G401 (cell line): Measurements from ENCODE around the gene SMIM9. TPM values are rescaled to one million over a fixed set of nuclear protein-coding genes. Genes with fewer than 3 reads are reported as not detected.

Experiments used
- DNase-seq: peaks from one replicate; pipeline ENCODE4 v3.0.0-alpha.2; 2015; ENCODE audit warnings: low spot score
- in situ Hi-C: cut with HindIII; loops from 2 replicates; pipeline ENCODE4 v1.10.0; 2016; ENCODE audit warnings: low sequenced_read_pairs, mixed read lengths
- total RNA-seq: library from RNA; depleted of rRNA; stranded (reverse); fragments of >200 nt; shearing (Covaris generic); gene quantifications from 2 replicates; pipeline ENCODE4 v1.2.3, GENCODE V29; 2014; rRNA removed

SMIM9 gene
- total RNA-seq, 1 experiment from 2014 or later, result not detected

DNA sequence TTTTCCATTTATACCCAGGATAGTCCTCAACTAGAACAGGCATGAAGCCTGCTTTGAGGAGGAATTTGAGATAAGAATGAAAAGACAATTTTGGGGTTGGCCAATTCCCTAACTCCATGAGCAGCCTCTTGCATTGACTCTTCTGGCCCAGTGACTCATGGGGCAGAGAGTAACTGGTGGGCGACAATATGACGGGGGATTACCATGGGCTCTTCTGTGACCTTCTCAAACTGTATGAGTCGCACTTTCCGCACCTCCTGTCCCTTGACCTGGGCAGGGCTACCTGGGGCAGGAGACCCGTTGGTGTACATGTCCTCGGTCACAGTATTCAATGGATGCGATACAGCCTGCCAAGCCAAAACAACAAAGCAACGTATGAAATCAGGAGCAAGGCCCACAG is 42.5 kb downstream of the SMIM9 start:
- in situ Hi-C loops, result no loop called here
- DNase-seq, result no peak

DNA sequence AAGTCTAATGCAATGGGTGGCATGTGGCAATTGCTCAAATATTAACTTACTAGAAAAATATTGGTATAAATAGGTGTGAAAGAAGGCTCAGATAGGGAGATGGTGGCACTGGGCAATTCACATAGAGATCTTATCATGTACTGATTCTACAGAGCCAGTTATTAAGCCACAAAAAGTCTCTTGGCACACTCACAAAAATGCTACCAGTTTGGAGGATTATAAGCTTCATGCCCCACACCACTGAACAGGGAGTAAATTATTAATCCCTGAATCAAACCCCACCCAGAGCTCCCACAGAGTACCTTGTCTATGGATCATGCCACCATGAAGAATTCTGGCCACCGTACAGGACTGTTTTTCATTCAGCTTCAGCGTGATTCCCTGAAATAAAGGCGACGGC is 43.0 kb downstream of the SMIM9 start:
- in situ Hi-C loops, result no loop called here
- no peak for DNase-seq

DNA sequence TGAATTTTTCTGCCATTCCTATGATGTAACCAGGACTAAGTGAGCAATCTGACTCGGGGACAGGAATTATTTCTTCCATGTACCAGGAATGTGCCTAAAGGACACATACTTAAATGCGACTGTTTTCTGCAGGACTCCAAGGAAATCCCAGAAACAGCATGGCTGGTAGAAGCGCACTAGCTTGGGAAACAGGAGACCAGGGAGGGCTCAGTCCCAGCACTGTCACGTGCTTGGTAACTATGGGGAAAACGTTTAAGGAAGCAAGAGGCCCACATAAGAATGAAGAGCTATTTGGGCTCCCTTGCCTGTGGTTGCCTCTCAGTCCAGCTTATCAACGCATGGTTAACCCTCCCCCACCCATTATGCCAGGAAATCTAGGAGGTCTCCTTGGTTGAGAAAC is 48.7 kb downstream of the SMIM9 start:
- in situ Hi-C loops, result no loop called here
- DNase-seq, result no peak

DNA sequence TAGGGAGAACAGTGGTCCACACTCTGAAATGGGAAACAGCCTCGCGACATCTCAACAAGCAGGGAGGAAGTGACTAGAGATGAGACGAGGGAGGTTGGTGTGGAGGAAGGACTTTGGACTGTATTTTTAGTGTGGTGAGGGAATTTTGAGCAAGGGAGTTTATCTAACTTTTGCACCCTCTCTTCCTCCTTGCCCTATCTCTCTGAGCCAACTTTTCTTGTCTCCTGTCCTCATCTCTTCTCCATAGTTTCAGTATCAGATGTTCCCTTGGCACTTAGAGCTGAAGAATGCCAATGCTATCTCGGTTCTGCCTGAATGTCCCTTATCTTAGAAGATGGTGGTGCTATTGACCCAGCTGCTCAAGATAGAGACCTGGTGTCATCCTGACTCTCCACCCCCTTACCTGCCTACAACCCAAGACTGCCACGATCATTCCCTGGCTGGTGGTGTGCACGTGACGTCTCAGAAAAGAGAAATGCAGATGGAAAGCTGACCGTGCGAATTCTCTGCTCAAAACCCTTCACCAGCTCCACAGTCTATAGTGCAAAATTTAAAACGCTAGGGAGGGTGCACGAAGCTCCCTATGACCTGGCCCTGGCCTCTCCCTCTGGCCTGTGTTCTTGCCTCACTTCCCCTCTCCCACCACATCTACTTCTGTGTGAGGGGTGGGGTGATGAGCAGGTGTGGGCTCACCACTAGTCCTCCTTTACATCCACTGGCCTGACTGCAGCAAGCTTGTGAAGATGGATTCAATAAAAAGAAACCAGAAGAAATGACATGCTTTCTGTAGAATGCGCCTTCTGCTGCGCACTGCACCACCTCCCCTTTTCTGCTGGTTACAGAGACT is 50.1 kb downstream of the SMIM9 start:
- DNase-seq, result no peak
- in situ Hi-C loops, result no loop called here

DNA sequence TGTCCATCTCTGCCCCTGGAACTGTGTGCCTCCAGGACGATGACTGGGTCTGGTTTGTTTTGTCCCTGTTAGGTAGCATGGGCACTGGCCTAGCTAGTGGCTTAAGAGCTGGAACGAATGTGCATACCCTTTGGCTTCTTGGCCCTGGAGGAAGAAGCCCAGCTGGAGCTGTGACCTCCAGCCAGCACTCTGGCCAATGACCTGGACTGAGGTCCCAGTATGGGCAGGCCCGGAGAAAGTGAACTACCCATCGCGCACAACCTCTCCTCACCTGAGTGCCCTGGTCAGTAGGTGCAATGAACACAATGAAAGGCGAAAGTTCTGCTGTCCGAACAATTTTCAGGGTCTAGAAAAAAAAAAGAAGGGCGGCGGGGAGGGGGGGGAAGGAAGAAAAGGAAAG is 53.5 kb downstream of the SMIM9 start:
- in situ Hi-C loops, result no loop called here
- no peak for DNase-seq

DNA sequence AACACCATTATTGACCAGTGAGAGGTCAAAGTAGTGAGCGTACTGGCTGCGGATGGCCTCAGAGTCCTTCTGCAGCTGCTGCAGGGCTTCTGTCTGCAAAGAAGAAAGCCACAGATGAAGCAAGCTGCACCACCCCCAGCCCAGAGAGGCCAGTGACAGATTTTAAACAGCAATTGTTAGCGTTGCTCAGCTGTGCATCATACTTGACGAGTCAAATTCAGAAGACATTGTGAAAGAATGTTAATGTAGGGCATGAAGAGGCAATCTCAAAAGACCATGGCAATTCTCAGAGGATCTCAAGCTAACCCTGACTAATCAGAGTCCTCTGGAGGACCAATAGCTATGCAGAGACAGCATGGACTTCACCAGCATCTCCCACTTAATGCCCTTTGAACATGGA is 55.2 kb downstream of the SMIM9 start:
- in situ Hi-C loops, result no loop called here
- DNase-seq, result no peak

DNA sequence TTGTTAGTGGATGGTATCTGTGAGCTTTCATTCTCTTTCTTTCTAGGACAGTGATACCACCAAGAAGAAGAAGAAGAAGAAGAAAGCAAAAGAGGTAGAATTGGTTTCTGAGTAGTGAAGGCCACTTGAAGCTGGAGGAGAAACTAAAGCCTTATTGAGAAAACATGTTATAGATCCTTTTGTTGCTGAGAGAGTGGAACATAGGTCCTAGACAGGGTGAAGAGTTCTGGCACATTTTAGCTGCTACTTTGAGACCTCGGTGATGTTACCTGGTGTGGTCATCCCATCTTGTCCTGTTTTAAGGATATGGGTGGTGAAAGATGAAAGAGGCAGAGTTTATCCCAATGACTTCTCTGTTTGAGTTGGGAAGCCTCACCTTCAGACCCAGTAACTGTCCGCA is 57.7 kb downstream of the SMIM9 start:
- in situ Hi-C loops, result no loop called here
- no peak for DNase-seq

DNA sequence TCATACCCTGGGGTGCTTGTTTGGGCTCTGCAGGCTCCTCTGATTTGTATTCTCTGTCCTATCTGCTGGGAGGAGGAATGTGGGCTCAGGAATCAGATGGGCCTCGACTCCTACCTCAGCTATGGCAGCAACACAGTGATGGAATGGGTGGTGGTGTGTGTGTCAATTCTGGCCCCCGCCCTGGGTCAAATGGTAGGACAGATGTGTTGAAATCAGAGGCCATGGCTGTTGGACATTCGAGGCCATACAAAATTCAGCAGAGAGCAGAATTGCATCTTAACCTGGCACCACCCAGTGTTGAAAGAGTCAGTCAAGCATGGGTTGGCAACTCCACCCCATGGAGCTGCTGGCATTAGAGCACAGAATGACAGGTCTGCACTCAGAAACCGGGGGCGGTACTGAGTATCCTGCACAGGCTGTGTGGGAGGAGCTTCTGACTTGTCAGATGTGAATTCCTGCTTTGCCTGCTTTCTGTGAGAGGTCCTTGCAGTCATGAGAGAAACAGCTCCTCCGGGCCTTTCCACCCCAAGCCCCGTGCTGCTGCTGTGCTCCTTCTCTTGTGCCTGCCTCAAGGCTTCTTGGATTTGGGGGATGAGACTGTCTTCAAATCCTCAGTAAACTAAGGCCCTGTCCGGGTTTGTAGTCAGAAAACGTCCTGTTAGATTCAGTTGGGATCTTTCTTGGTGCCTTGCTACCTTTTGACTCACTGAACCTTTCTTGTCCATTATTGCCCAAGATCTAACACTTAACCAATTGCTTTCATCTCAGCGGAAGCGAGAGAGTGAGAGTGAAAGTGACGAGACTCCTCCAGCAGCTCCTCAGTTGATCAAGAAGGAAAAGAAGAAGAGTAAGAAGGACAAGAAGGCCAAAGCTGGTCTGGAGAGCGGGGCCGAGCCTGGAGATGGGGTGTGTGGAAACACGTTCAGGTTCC is 58.8 kb downstream of the SMIM9 start:
- in situ Hi-C loops, result no loop called here
- DNase-seq, result peak; percentile 12

DNA sequence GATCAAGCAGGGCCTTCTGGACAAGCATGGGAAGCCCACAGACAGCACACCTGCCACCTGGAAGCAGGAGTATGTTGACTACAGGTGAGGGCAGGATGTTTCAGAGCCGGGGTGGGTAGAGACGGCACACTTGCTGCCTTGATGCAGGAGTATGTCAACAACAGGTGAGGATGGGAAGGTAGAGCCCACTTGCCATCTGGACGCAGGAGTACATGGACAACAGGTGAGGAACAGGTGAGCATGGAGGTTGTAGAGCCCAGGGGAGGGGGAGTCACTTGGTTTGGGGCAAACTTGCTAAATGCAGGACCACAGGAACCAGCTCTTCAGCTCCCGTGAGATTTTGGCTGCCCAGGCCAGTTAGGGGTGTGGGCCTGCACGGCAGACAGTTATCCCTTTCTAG is 59.8 kb downstream of the SMIM9 start:
- in situ Hi-C loops, result no loop called here

More for the DNA sequence above, 59.8 kb downstream of the SMIM9 start:
- DNase-seq, result no peak

Other genes with a start within 250 kb of the SMIM9 start
- gene CTAG1A, start 249.5 kb downstream of the SMIM9 start, total RNA-seq, result not detected in 2 replicates
- gene CTAG1B, start 215.4 kb downstream of the SMIM9 start, total RNA-seq, result not detected in 2 replicates
- gene CTAG2, start 181.1 kb downstream of the SMIM9 start, total RNA-seq, result not detected in 2 replicates
- gene GAB3, start 83.6 kb downstream of the SMIM9 start, total RNA-seq, result not detected in 2 replicates
- 43.6 and 56.7 TPM in 2 replicates for gene DKC1, start 71.8 kb downstream of the SMIM9 start, total RNA-seq
- 13.0 and 13.4 TPM in 2 replicates for gene MPP1, start 29.2 kb downstream of the SMIM9 start, total RNA-seq
- 3.7 TPM in 1 of 2 replicates, not detected in the other for gene F8A1, start 51.7 kb upstream of the SMIM9 start, total RNA-seq
- 0.18 and 0.44 TPM in 2 replicates for gene F8, start 188.1 kb upstream of the SMIM9 start, total RNA-seq
- 44.2 and 69.2 TPM in 2 replicates for gene FUNDC2, start 192.2 kb upstream of the SMIM9 start, total RNA-seq
- 5.0 and 25.7 TPM in 2 replicates for gene CMC4, start 236.5 kb upstream of the SMIM9 start, total RNA-seq
- gene MTCP1, start 236.5 kb upstream of the SMIM9 start, total RNA-seq, result 6.5 and 29.0 TPM in 2 replicates
- gene BRCC3, start 236.8 kb upstream of the SMIM9 start, total RNA-seq, result 6.0 and 8.9 TPM in 2 replicates